Upper lobe of left lung (tissue), 4 donors: ENCODE measurements around the gene PDE9A.

Source experiments
- EP300 ChIP-seq, 4 donors: sonication (generic); formaldehyde crosslinking; IDR thresholded peaks; one replicate each; pipeline ENCODE4 v1.5.1; 2017; ENCODE audit warnings: antibody characterized with exemption in 4 of 4, control low read depth in 2 of 4
- POLR2A ChIP-seq, 4 donors: fragments of 450-650 bp; IDR thresholded peaks; one replicate each; pipeline ENCODE4 v1.5.1; 2016 to 2017; ENCODE audit warnings: antibody characterized with exemption in 4 of 4, mild to moderate bottlenecking in 2 of 4
- TF ChIP-seq, protein P1 (sequence below), 6 experiments: fragments of 450-650 bp in 4 of 6; fragments of 200-600 bp in 2 of 6; sonication (generic) in 2 of 6; IDR thresholded peaks; one replicate each; pipeline ENCODE4 v1.5.1; 2016 to 2019; ENCODE audit warnings: antibody characterized with exemption in 6 of 6

DNA sequence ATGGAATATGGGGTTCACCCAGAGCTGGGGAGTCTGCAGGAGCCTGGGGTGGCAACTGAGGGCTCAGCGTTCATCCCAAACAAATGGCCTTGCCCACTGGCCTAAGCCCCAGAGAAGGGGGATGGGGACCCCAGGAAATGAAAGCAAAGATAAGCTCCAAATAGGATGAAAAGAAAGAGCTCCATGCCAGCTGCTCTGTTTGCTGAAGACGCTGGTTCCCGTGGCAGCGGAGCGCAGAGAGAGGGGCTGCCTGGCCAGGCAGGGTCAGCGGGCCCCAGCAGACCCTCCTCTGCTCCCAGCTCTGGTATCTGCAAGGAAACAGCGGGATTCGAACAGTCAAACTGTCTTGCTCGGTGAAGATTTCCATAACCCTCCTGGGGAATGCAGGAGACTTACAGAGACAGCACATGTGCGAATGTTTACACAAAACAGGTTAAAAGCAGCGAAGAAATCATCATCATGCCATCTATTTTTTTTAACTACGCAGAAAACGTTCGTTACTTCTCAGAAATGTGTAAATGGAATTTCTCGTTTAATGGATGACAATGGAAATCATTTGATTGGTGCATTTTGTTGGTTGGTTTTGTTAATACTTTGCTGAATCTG is 94.4 kb downstream of the PDE9A start:
- TF ChIP-seq, protein P1, sequence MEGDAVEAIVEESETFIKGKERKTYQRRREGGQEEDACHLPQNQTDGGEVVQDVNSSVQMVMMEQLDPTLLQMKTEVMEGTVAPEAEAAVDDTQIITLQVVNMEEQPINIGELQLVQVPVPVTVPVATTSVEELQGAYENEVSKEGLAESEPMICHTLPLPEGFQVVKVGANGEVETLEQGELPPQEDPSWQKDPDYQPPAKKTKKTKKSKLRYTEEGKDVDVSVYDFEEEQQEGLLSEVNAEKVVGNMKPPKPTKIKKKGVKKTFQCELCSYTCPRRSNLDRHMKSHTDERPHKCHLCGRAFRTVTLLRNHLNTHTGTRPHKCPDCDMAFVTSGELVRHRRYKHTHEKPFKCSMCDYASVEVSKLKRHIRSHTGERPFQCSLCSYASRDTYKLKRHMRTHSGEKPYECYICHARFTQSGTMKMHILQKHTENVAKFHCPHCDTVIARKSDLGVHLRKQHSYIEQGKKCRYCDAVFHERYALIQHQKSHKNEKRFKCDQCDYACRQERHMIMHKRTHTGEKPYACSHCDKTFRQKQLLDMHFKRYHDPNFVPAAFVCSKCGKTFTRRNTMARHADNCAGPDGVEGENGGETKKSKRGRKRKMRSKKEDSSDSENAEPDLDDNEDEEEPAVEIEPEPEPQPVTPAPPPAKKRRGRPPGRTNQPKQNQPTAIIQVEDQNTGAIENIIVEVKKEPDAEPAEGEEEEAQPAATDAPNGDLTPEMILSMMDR (IDR thresholded peaks at IDR 0.05) = no peak
- TF ChIP-seq POLR2A (IDR thresholded peaks at IDR 0.05) (no peak), EP300 (IDR thresholded peaks at IDR 0.05) (no peak)
